Suppressor macrophage treated with lipopolysaccharide for 1 hour (primary cell): Measurements from ENCODE around the gene OBP2A.
"Not testable (repeated sequence)": the region's sequence is repeated elsewhere in the genome, so short reads cannot be mapped to it uniquely, and the experiment has no call there.

Experiments used
- DNase-seq, 3 donors: peaks; one replicate each; pipeline ENCODE4 v3.0.0-alpha.2; 2020 to 2022

OBP2A gene

DNA sequence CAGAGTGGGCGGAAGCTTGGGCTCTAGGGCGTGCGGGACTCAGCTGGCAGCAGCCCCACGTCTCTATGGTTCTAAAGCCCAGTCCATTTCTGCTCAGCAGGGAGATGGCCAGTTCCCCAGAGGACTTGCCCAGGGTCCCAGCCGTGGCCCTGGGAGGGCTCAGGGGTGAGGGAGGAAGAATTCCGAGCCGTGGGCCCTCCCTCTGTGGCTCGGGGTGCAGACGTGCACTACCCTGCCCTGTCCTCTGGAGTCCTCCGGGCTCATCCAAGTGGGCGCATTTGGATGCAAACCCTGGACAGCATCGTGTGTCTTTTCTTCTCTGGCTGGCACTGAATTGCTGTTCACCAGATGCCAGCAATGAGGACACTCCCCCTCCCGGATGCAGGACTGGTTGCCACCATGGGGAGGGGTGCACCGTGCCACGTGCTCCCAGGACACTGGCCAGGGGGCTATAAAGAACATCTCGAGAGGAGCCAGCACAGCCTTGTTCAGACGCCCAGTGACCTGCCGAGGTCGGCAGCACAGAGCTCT is at the start of gene OBP2A:
Gene OBP2A, plus strand, starts transcription at position 481 of the 531 bp plus-strand sequence. CDS start 55 bp downstream, outside the sequence.
- not testable (repeated sequence) for DNase-seq

DNA sequence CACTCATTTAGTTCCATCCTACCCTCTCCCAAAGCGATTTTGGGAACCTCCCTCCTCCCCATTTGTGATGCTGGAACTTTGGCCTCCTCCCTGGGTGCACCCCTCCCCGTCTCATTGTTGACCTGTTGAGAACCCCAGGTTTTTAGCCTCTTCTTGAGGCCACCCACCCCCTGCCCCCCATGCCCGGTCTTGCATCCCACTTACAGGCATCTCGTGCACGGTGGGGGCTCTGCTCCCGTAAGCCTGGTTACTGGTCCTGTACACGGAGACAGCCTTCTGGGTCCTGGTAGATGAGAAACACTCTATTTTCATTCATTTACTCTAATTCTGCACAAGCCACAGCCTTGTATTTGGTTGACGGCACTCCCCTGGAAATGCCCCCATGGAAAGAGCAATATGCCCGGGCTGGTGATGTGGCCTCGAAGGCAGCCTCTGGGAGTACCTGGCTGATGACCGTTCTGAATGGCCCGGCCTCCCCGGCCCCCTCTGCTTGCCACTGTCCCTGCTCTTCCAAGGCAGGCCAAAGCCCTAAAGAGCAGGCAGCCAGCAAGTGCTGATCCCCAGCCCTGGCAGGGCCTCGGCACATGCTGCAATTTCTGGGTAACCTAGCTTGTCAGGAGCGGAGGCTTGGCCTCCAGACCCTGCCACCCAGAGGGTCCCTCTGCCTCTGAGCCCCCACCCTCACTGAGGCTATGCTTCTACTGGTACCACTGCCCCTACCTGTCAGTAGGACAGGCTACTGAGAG is 47.4 kb upstream of the OBP2A start:
- no peak for DNase-seq

DNA sequence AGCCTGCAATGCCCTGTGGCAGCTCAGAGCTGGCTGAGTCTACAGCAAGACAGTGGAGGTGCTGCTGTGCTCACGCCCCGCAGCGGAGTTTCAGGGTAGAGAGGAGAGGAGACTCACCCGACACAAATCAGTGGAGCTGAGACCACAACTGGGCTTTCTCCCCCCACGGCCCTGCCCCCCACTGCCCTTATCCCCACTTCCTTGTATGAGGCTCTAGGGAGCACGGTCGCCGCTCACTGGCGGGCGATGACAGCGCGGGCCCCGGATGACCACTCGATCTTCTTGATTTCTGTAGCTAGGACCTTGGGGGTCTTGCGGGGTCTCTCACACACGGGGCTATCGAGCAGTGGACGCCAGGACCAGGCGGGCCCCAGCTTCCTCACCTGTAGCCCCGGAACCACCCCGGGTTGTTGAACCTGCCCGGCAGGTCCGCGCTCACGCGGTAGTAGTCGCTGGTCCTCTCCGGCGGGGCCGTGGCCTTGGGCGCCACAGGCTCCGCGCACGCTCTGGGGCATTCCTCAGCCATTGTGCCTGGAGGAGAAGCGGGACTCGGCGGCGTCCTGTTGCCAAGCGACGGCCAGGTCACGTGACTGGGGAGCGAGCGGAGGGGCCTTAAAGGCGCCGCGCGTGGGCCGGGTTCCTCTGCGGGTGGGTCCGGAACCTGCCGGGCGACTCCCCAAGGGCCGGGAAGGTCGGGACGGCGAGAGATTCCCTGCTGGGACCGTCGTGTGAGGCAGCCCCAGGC is 46.4 kb upstream of the OBP2A start:
- peak; percentile 91 to 96 (median 95) for DNase-seq

DNA sequence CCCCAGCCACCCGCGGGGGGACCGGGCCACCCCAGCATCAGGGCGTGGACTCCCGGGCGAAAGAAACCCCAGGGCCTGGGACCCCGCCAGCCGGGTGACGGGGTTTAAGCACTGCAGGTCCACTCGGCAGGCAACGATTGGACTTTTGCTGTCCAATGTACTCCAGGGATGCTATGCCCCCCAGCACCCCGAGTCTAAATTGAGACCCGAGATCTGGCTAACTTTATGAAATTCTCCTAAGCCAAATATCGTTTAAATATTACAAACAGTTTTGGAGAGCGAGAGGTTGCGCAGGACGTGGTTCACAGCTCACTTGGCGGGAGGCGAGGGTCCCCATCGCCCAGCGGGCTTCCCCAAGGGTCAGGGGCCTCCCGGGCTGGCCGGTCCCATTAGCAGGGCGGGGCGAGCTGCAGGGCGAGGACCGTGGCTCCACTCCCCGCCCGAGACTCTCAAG is 45.8 kb upstream of the OBP2A start:
- no peak for DNase-seq

DNA sequence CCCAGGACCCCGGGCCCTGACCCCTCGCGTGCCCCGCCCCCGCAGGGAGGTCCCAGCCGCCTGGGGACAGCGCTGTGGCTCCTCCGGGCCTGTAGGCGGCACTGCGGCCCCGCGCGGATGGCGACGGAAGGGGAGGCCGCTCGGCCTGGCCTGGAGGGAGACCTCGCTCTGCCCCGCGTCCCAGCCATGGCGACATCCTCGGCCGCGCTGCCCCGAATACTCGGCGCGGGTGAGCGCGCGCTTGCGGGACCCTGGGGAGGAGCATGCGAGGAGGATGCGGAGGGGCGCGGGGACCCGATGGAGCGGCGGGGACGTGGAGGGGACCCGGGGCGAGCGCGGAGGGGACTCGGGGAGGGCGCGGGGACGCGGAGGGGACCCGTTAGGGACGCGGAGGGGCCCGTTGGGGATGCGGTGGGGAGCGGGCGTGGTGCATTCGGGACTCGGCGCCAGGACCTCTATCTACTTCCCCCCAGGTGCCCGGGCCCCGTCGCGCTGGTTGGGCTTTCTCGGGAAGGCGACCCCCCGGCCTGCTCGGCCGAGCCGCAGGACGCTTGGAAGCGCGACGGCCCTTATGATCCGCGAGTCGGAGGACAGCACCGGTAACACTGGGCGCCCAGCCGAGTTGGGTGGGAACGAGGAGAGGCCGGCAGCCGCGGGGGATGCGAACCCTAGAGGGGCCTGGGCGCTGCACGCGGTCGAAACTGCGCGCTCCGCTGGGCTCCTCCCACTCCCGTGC is 45.2 kb upstream of the OBP2A start, which contains the start of gene MRPS2:
Gene MRPS2, plus strand, starts transcription at position 158 of the 736 bp plus-strand sequence. Its CDS starts 29 bp downstream, at position 187.
- DNase-seq: peak; percentile 91 to 97 (median 94)

DNA sequence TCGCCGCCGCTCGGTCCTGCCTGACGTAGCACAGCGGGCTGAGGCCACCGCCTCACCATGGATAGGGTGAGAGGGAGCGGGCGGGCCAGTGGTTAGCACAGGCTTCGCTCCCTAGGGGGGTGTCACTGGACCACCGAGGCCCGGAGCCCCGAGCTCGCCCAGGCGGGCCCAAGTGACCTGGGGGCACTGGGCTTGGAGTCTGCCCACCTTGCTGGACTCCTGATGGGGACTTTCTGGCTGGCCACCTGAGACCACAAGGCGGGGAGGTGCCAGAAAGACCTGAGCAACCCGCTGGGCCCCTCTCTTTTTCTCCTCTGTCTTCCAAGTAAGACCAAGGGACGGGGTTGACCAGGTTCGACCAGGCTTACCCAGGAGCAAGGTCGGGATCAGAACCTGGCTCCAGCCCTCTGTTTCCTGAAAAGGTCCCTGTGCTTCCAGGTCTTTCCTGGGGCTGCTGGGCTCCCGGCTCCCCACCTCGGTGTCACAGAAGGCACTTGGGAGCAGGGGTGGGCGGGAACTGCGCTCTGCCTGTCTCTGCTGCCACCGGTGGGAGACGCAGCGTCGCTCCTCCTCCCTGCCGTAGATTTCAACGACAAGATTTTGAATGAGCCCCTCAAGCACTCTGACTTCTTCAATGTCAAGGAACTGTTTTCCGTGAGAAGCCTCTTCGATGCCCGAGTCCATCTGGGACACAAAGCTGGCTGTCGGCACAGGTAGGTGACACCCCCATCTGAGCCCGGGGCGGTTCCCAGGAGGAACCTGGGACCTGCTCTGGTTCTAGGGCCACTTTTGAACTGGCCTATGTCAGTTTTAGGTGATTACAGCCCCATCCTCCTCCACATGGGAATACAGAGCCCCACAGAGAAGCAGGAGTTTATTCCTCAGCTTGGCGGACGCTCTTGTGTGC is 44.4 kb upstream of the OBP2A start:
- peak; percentile 53 to 83 (median 71) for DNase-seq

GRCh38 chr9:135502168-135502872 is 43.6 kb upstream of the OBP2A start:
- DNase-seq: no peak

- DNase-seq: no peak
Measured at GRCh38 chr9:135502873-135503321, 43.0 kb upstream of the OBP2A start.

GRCh38 chr9:135503371-135504261 is 42.3 kb upstream of the OBP2A start:
- no peak for DNase-seq

DNA sequence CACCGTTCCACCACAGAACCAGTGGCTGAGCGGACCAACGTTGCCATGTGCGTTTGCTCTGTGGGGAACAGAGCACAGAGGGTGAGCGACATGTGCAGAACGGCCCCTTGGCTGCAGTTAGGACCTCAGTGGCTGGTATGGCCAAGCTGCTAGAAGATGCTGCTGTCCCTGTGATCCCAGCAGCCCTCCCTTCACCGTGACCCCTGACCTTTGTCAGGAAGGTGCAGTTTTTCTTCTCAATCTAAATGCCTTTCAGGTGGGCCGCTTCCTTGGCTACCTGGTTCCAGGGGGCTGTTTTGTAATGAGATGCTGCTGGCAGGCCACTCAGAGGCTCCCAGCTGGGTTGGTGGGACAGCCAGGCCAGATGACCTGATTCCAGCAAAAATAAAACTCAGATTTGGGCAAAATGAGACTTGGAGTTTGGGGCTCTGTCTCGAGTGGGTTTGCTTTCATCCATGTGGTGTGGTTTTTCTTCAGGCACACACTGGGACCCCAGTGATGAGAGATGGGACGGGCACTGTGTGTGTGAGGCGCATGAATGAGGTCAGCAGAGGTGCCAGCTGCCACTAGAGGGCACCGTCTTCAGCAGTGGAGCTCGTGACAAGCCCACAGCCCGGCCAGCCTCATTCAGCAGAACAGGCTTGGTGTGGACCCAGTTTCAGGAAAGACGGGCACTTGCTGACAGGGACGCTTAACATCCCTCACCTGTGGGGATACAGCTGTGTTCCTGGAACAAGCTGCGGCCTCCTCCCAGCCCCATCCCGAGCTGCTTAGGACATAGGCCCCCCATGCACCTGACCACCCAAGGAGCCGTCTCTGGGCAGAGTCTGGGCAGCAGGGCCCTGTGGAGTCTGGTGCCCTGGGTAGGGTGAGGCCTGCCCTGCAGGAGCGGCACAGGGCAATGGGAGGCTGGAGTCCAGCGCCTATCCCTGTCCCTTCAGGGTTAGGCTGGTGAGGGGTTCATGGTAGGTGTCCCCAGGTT is 41.4 kb upstream of the OBP2A start:
- DNase-seq: peak; percentile 71 to 82 (median 79)

DNA sequence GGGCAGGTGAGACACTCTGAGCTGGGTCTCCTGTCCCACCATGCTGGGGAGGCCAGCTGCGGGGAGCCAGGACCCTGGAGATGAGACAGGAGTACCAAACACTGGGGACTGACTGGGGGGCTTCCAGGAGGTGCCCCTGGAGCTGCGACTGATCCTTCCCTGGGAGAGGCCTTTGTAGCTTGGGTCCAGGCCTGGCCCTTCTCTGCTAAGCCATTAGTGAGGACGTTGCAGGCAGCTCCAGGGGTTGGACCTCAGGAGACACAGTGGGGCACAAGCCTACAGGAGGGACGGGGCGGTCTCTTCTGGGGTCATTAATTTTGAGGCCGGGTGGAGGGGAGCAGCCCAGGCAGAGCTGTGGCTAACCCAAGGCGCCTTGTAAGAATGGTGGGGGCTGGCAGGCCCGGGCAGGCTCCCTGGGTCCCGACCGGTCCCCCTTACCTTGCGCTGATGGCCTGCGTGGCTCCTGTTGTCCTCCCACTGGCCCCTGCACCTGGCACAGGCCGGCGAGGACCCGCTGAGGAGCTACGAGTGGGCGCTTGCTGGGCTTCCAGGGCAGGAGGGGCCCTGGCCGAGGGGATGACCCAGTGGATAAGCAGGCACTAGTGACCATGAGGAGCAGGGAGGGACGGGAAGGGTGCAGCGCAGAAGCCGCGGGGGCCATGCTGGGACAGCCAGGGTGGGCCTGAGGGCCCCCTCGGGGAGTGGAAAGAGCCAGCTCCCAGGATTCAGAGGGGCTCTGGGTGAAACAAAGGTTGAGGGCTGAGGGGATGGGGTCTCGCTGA is 40.3 kb upstream of the OBP2A start:
- no peak for DNase-seq

- no peak for DNase-seq
Measured at GRCh38 chr9:135506327-135507103, 39.4 kb upstream of the OBP2A start.

- no peak for DNase-seq
Measured at GRCh38 chr9:135507104-135508035, 38.6 kb upstream of the OBP2A start.

DNA sequence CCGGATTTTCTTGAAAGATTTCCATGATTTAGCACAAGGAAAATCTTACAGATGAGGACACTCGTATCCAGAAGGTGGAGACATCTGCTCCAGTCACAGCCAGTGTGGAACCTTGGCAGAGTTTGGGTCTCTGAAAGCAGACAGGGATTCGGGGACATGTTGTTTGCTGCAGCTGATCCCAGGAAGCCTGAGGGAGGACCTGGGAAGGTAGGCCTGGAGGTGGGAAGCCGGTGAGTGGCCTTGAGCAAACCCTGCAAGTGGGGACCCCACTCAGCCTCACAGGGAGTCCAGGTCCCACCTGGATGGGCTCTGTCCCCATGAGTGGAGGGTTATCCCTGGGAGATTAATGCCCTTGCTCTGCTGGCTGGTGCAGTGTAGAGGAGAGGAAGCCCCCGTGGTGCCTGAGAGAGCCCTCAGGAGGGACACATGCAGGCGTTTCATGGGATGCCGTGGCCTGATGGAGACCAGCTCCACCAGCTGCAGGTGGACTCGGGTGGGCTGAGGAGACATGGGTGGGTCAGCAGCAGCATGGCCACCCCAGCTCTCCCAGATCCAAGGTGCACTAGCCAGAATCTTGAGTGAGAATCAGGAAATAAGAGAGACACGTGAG is 37.6 kb upstream of the OBP2A start:
- DNase-seq: no peak

DNA sequence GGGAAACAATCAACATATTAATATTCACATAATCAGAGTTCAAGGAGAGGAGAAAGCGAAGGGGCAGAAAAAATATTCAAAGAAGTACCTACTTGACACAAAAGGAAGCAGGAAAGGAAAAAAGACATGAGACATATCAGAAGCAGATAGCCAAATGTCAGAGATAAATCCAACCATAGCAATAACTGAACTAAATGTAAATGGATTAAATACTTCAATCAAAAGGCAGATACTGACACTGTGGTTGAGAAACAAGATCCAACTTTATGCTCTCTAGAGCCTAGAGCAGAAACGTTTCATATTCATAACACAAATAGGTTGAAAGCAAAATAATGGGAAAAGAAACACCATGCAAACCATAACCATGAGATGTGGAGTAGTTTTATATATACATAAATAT is 36.5 kb upstream of the OBP2A start:
- no peak for DNase-seq

- no peak for DNase-seq
Measured at GRCh38 chr9:135512241-135512603, 33.7 kb upstream of the OBP2A start.
